HG03139 (cell line): Measurements from ENCODE around the gene ITPRIPL2.

ENCODE experiments used
- ATAC-seq: cut with Tn5 transposase; IDR thresholded peaks from one replicate; pipeline ENCODE4 v1.9.1; 2021; ENCODE audit not compliant: unreplicated experiment

Gene ITPRIPL2

GRCh38 chr16:19118938-19119431 is 5.2 kb downstream of the ITPRIPL2 start:
- no peak for ATAC-seq

DNA sequence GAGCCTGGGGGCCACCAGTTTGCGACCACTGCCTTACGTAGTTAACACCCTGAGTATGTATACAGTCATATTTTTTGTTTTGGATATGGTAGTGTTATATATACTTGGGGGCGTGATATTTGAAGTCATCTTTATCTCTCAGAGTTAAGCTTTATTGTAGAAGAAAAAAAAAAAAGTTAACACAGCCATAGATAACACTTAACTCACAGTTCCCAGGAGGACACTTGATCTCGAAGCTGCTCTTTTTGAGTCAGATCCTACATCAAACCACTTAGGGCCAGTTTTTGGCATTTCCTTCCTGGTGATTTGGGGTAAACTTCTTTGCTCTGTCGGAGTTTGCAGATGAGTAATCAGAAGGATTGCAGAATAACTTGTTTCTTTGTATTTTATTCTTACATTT is 5.8 kb downstream of the ITPRIPL2 start:
- ATAC-seq: no peak

DNA sequence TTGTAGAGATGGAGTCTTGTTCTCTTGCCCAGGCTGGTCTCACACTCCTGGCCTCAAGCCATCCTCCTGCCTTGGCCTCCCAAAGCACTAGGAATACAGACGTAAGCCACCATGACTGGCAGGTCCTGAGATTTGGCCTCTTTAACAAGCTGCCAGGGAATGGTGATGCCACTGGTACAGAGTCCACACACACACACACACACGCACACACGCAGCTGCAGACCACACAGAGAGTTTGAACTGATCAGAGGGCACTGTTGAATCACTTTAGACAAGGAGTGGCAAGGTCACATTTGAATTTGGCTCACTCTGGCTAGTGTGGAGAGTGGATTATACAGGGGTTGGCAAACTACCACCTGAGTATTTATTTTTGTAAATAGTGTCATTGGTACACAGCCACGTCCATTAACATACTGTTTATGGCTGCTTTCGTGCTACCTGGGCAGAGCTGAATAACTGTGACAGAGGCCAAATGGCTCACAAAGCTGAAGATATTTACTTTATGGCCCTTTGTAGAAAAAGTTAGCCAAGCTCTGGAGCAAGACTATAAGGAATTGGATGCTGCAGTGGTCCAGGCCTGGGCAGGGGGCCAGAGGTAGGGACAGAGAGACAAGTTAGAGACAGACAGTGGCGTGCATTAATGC is 9.9 kb downstream of the ITPRIPL2 start:
- ATAC-seq: no peak

- no peak for ATAC-seq
Measured at GRCh38 chr16:19126300-19126699, 12.5 kb downstream of the ITPRIPL2 start.

- ATAC-seq: no peak
Measured at GRCh38 chr16:19127205-19127604, 13.4 kb downstream of the ITPRIPL2 start.

DNA sequence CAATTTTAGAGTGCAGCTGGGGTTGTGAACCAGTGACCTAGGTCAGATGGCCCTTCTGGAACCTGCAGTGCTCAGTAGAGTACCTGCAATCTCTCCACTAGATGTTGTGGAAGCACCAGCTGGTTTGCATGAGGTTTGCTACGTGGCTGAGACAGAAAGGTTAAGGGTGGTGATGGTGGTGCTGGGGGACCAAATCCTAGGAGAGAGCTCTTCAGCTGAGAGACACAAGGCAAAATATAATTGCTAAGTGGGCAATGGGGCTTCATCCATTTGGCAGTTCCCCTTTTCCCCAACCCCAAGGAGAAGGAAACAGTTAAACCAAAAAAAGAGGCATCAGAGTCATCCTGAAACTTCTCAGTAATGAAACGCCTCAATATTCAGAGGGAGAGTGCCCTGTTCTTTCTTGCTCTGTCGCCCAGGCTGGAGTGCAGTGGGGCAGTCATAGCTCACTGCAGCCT is 13.9 kb downstream of the ITPRIPL2 start:
- ATAC-seq: peak; percentile 53

DNA sequence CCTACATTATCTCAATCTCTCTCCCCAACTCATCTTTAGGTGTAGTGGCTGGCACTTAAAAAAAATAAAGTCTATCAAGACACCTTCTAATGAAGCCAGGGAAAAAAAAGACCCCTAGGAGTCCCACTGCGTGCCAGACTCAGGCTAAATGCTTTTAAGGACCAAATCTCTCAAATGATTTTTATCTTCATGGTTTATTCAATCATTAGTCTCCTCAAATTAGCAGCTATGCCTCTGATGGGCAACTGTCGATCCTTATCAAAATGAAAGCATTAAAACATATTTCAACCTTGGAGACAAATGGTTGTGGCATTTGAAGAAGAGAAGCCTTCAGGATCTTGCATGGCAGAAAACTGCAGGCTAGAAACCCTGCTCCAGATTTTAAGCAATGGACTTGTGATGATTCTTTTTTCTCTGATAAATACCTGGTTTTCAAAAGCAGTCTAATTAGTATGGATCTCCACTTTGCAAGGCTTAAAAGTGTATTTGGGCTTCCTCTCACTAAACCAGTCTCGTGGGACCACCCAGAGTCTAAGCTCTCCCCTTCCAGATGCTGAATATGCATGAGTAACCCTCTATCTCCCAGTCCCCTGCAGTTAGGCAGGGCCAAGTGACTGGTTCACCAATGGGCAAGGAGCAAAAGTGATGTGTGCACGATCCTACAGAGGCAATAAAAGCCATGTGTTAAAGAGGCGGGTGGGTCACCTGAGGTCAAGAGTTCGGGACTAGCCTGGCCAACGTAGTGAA is 14.9 kb downstream of the ITPRIPL2 start:
- no peak for ATAC-seq

DNA sequence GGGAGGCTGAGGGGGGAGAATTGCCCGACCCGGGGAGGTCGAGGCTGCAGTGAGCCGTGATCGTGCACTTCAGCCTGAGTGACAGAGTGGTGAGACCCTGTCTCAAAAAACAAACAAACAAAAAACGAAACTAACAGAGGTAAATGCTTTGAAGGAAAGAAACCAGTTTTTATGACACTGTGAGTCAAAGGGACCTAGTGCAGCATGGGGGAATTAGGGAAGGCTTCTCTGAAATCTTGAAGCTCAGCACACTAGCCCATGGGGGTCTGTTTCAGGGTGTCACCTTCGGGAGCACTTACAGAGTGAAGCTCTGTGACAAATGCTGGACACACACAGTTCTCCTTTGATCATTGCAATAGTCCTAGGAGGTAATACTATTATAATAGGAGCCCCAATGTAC is 16.6 kb downstream of the ITPRIPL2 start:
- ATAC-seq: no peak

GRCh38 chr16:19130852-19131824 is 17.4 kb downstream of the ITPRIPL2 start:
- ATAC-seq: no peak

GRCh38 chr16:19131825-19132218 is 18.1 kb downstream of the ITPRIPL2 start:
- no peak for ATAC-seq

DNA sequence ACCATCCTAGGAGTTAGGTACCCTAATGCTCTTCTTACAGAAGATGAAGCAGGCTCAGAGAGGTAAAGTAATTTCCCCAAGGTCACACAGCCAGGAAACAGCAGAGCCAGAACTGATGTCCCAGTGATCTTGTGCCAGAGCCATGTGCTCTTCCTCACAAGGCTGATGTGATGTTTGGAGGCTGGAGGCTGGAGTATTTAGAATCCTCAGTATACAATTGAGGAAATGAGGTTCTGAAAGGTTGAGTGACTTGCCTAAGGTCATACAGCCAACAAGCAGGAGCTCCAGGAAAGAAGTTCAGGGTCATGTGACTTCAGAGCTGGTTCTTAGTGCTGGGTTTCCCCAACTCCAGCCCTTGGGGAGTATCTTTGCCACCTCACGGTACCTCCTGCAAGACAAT is 18.5 kb downstream of the ITPRIPL2 start:
- ATAC-seq: no peak

- ATAC-seq: no peak
Measured at GRCh38 chr16:19132898-19133297, 19.1 kb downstream of the ITPRIPL2 start.

DNA sequence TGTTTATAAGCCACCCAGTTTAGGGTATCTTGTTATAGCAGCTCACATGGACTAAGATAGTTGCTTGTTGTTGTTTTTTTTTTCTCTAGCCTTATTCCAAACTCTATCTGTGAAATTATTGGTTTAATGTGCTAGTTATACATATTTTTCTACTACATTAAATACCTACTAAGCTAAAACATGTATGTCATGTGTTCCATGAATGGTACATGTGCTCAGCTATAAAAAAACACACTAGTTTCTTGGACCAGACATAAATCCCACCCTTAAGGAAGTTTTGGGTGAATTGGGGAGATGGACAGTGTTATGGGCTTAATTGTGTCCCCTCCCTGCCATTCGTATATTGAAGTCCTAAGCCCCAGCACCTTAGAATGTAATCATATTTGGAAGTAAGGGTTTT is 19.8 kb downstream of the ITPRIPL2 start:
- ATAC-seq: no peak

GRCh38 chr16:19135201-19135842 is 21.6 kb downstream of the ITPRIPL2 start:
- ATAC-seq: no peak

GRCh38 chr16:19135896-19136438 is 22.2 kb downstream of the ITPRIPL2 start:
- no peak for ATAC-seq

DNA sequence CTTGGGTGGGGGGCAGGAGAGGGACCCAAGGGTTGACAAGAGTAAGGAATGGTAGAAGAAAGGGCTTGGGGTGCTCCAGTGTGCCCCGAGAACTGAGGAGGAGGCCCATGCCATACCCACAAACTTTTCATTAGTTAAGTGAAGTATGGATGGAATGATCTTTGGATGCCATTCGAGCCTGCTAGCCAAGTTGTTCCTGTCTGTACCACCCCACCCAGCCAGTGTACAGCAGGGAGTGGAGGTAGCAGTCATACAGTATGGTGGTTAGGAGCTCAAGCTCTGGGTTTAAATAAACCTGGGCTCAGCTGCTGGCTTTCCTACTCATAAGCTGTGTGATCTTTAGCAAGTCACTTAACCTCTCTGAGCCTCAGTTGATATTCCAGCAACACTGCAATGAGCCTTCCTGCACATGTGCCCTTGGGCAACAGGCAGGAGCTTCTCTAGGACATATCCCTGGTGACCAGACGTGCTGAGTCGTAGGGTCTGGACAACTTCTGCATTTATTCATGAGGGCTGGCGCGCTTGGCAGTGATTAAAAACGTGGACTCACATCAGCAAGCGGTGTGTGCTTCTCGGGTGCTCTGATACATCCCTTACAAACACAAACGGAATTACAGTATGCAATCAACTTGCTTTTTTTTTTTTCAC is 22.9 kb downstream of the ITPRIPL2 start:
- ATAC-seq: no peak

DNA sequence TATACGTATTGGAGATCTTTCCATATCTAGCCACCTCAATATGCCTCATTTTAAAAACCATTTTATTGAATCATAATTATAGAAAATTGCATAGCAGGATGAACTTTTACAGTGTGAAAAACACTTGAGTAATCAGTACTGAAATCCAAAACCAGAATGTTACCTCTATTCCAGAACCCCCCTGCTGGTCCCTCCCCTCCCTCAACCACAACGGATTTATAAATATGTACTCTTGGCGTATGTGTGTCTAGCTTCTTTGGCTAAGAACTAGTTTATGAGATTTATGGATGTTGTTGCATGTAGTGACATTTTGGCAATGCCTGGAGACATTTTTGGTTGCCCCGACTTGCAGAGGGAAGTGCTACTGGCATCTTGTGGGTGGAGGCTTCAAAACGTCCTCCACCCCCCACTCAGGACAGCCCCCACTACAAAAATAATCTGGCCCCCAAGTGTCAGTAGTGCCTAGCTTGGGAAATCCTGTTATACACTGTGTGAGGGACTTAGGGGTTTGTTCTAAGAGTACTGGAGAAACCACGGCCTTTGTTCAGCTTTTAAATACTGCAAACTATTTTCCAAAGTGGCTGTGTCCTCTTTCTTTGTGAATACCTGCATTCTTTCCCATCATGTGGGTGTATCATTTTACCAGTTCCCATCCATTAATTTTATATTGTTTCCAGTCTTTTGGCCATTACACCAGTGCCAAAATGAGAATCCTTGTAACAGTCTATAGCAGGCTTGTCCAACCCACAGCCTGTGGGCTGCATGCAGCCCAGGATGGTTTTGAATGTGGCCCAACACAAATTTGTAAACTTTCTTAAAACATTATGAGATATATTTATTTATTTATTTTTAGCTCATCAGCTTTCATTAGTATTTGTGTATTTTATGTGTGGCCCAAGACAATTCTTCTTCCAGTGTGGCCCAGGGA is 23.7 kb downstream of the ITPRIPL2 start:
- ATAC-seq: no peak

DNA sequence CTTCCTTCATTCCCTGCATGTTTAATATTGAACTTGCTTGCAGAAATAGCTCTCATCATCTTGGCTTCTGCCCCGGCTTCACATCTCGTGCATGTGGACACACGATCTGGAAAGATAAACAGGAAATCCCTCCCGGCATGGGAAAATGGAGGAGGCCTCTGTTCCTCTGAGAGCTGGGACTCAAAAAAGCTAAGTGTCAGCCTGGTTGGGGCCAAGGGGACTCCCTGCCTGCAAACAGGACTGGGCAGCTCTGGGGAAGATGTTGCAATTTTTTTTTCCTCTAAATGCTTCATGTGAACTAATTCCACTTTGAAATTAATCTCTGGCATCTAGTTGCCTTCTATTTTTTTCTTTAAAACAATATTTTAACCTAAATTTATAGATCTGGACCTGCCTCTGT is 24.8 kb downstream of the ITPRIPL2 start:
- ATAC-seq: no peak
